Measurements from ENCODE around the gene UVRAG.

- TF ChIP-seq CTCF (IDR thresholded peaks at IDR 0.05; ENCODE audit: low read length) (no peak), EZH2 (IDR thresholded peaks at IDR 0.05; ENCODE audit: borderline replicate concordance, low read length) (no peak)
Observed at GRCh38 chr11:75964071-75964470, 149.1 kb downstream of the UVRAG start.

Measured in OCI-LY1 (cell line).